Mucosa of descending colon (tissue), 3 donors: ENCODE data around the gene AMPD3. TPM values are rescaled to one million over a fixed set of nuclear protein-coding genes. Genes with fewer than 3 reads are reported as not detected.

Experiments
- ATAC-seq: fragments of 200-7000 bp; cut with Tn5 transposase; one replicate; pipeline ENCODE4 v1.9.1; 2020; ENCODE audit warnings: mild to moderate bottlenecking, moderate library complexity
- DNase-seq, 3 donors: peaks; one replicate each; pipeline ENCODE4 v3.0.0-alpha.2; 2020
- H3K36me3 ChIP-seq: fragments of 200-600 bp; one replicate; pipeline ENCODE4 v1.8.0; 2021; ENCODE audit warnings: low read depth, mild to moderate bottlenecking
- H3K4me1 ChIP-seq: fragments of 200-600 bp; one replicate; pipeline ENCODE4 v1.8.0; 2021; ENCODE audit warnings: low read depth, mild to moderate bottlenecking
- H3K4me3 ChIP-seq: fragments of 200-600 bp; one replicate; pipeline ENCODE4 v1.8.0; 2021; ENCODE audit warnings: mild to moderate bottlenecking
- H3K9me3 ChIP-seq: fragments of 200-600 bp; one replicate; pipeline ENCODE4 v1.8.0; 2021; ENCODE audit warnings: mild to moderate bottlenecking
- CTCF ChIP-seq: fragments of 200-600 bp; IDR thresholded peaks from one replicate; pipeline ENCODE4 v1.8.0; 2022; ENCODE audit warnings: antibody characterized with exemption, mild to moderate bottlenecking
- intact Hi-C, 2 donors: fragments of 100-400 bp; cut with DNase I in 1 of 2; cut with micrococcal nuclease in 1 of 2; formaldehyde crosslinking; loops; one replicate each; pipeline versions ENCODE4 v1.11.0 to v1.11.1; 2022; cut with DNase I, micrococcal nuclease
- total RNA-seq, 3 donors: library from RNA; stranded (reverse); fragmentation: NEBNext Ultra II Directional in 2 of 3; extraction: Animal tissue kit (Norgen Biotek cat#: 25700) in 2 of 3; gene quantifications; one replicate each; pipeline versions ENCODE4 v1.2.1 to v1.2.4, GENCODE V29; 2021 to 2023
- donor health status: DM: no; HTN: no; CAD: no; lungs with moderate emphysema.
- donor health status: DM: no; HTN: no; CAD: no.
- donor health status: DM: no; HTN: yes; CAD: no.

AMPD3 gene
- total RNA-seq, 3 donors from 2014 or later, result 7.2 to 16.2 (median 10.6) TPM

GRCh38 chr11:10496296-10496936, 41.4 kb downstream of the AMPD3 start:
- Histone ChIP-seq H3K9me3 (no peaks in the 10 kb centered on the region), H3K36me3 (no peaks in the 10 kb centered on the region), H3K4me3 (no peak overlapping the region), H3K4me1 (no peaks in the 10 kb centered on the region)
- ATAC-seq (no peak), DNase-seq (no peak)
- no peak for TF ChIP-seq CTCF
- intact Hi-C loops, result no loop called here

GRCh38 chr11:10497371-10498021, 42.4 kb downstream of the AMPD3 start:
- intact Hi-C loops, result no loop called here
- H3K9me3 ChIP-seq, result no peaks in the 10 kb centered on the region
- no peaks in the 10 kb centered on the region for H3K36me3 ChIP-seq
- H3K4me3 ChIP-seq, result no peak overlapping the region
- no peaks in the 10 kb centered on the region for H3K4me1 ChIP-seq
- no peak for TF ChIP-seq CTCF
- ATAC-seq (no peak), DNase-seq (no peak)

- DNase-seq (no peak), ATAC-seq (no peak)
- Histone ChIP-seq H3K4me1 (no peaks in the 10 kb centered on the region), H3K36me3 (no peaks in the 10 kb centered on the region), H3K9me3 (no peaks in the 10 kb centered on the region), H3K4me3 (no peak overlapping the region)
- intact Hi-C loops, result no loop called here
- no peak for TF ChIP-seq CTCF
Observed at GRCh38 chr11:10498022-10498400, 42.9 kb downstream of the AMPD3 start.

- H3K9me3 ChIP-seq, result no peaks in the 10 kb centered on the region
- intact Hi-C loops, result no loop called here
- no peak overlapping the region for H3K4me3 ChIP-seq
- H3K36me3 ChIP-seq, result no peaks in the 10 kb centered on the region
- ATAC-seq (no peak), DNase-seq (no peak)
- TF ChIP-seq CTCF, result no peak
- H3K4me1 ChIP-seq, result no peaks in the 10 kb centered on the region
Observed at GRCh38 chr11:10498426-10499250, 43.6 kb downstream of the AMPD3 start.

- Histone ChIP-seq H3K36me3 (no peaks in the 10 kb centered on the region), H3K4me1 (no peaks in the 10 kb centered on the region), H3K9me3 (no peaks in the 10 kb centered on the region), H3K4me3 (no peak overlapping the region)
- DNase-seq (no peak), ATAC-seq (no peak)
- intact Hi-C loops, result no loop called here
- TF ChIP-seq CTCF, result no peak
Observed at GRCh38 chr11:10499452-10499851, 44.4 kb downstream of the AMPD3 start.
